Gastroesophageal sphincter (tissue), 3 donors: ENCODE measurements around the gene EED.

Experiments
- CTCF ChIP-seq, 4 experiments: fragments of 200-600 bp in 2 of 4; fragments of 450-650 bp in 2 of 4; sonication (generic) in 1 of 4; IDR thresholded peaks; one replicate each; pipeline ENCODE4 v1.5.1; 2017 to 2019; ENCODE audit warnings: antibody characterized with exemption in 4 of 4, mild to moderate bottlenecking in 2 of 4, moderate library complexity in 2 of 4
- POLR2AphosphoS5 ChIP-seq: sonication (generic); formaldehyde crosslinking; IDR thresholded peaks from one replicate; pipeline ENCODE4 v1.6.1; 2017; ENCODE audit warnings: antibody characterized with exemption

GRCh38 chr11:86222081-86222480 lies 22.5 kb upstream of the EED start:
- TF ChIP-seq CTCF (IDR thresholded peaks at IDR 0.05): no peak
- TF ChIP-seq POLR2AphosphoS5: no peak
